Activated CD4-positive, alpha-beta memory T cell treated with anti-CD3 and anti-CD28 coated beads for 36 hours (primary cell): ENCODE measurements around the gene RUFY3. TPM values are rescaled to one million over a fixed set of nuclear protein-coding genes. Genes with fewer than 3 reads are reported as not detected.

Experiments
- CTCF ChIA-PET: fragments of 350-600 bp; sonication (Branson Sonifier 250); formaldehyde crosslinking; loops from one replicate; lab custom pipeline; 2021; ENCODE audit warnings: antibody characterized with exemption, inconsistent platforms; lab: Charles Lee
- POLR2A ChIA-PET: fragments of 350-600 bp; sonication (Branson Sonifier 250); formaldehyde crosslinking; loops from one replicate; lab custom pipeline; 2021; ENCODE audit warnings: antibody characterized with exemption; lab: Charles Lee
- DNase-seq: peaks from one replicate; pipeline ENCODE4 v3.0.0-alpha.2; 2020
- H3K27ac Mint-ChIP-seq: one replicate; pipeline ENCODE4 v1.8.0; 2021; ENCODE audit warnings: mixed read lengths
- H3K27me3 Mint-ChIP-seq: one replicate; pipeline ENCODE4 v1.8.0; 2021; ENCODE audit warnings: mixed read lengths
- H3K36me3 Mint-ChIP-seq: one replicate; pipeline ENCODE4 v1.8.0; 2021; ENCODE audit warnings: mixed read lengths
- H3K4me1 Mint-ChIP-seq: one replicate; pipeline ENCODE4 v1.8.0; 2021; ENCODE audit warnings: low read depth, mixed read lengths
- H3K4me3 Mint-ChIP-seq: one replicate; pipeline ENCODE4 v1.8.0; 2021; ENCODE audit warnings: mild to moderate bottlenecking, mixed read lengths
- H3K9me3 Mint-ChIP-seq: one replicate; pipeline ENCODE4 v1.8.0; 2021; ENCODE audit warnings: mixed read lengths
- intact Hi-C: fragments of 100-400 bp; cut with micrococcal nuclease; formaldehyde crosslinking; loops from one replicate; pipeline ENCODE4 v1.15.1; 2023
- total RNA-seq, 2 experiments: library from RNA; stranded (reverse); gene quantifications; one replicate each; pipeline ENCODE4 v1.2.3, GENCODE V29; 2021

RUFY3 gene
- total RNA-seq, 2 experiments from 2014 or later: 15.8 to 17.2 TPM

- DNase-seq: no peak
- CTCF ChIA-PET: no interaction called here
- Mint-ChIP-seq H3K27ac (no peak overlapping the region), H3K4me1 (no peaks in the 10 kb centered on the region), H3K36me3 (peaks cover 16% of the 10 kb centered on the region), H3K9me3 (no peaks in the 10 kb centered on the region), H3K27me3 (no peaks in the 10 kb centered on the region), H3K4me3 (no peak overlapping the region)
- intact Hi-C loops: no loop called here
- POLR2A ChIA-PET: no interaction called here
These were observed 71.9 kb downstream of the RUFY3 start for GRCh38 chr4:70793626-70794025.

- Mint-ChIP-seq H3K27ac (no peak overlapping the region), H3K9me3 (no peaks in the 10 kb centered on the region), H3K36me3 (peaks cover 6% of the 10 kb centered on the region), H3K4me1 (peaks cover 10% of the 10 kb centered on the region), H3K4me3 (no peak overlapping the region), H3K27me3 (no peaks in the 10 kb centered on the region)
- ChIA-PET POLR2A (interaction anchor here (0.7 to 0.8 kb wide), 2 partner anchors 63 to 67 kb away, joined by 3 to 11 read pairs; no protein-coding TSS in a partner anchor), CTCF (interaction anchor here (0.6 to 0.8 kb wide), 4 partner anchors 28 to 134 kb away, joined by 3 to 4 read pairs (median 4); no protein-coding TSS in a partner anchor)
- intact Hi-C loops: loop anchor here (1.0 to 5.0 kb wide), 5 partner anchors 44 to 113 kb away; partner anchors contain the start of gene UTP3
- peak; percentile 60 for DNase-seq
These were observed 79.6 kb downstream of the RUFY3 start for GRCh38 chr4:70801265-70801809.

DNA sequence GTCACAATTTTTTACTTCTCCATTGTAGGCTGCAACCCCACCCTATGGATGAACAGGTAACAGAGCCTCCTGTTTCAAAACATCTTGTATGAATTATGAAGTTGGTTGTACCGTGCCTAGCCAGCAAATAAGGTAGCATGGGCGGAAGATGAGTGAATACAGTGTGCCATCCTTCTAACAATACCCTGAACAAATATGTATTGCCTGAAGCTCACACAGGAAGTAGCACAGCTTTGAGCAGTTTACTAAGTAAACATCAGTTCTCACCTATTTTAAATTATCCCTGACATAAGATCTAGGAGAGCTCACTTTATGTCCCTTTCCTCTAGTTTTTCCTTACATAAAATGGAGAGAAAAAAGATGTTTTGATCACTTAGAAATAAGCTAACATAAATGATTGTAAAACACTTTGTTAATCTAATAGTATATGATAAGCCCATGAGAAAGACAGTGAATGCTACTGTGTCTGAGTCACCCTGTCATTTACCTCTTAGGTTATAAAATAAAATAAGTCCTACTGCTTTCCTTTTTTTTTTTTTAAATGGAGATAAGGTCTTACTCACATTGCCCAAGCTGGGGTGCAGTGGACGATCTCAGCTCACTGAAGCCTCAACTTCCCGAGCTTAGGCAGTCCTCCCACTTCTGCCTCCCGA is 81.3 kb downstream of the RUFY3 start:
- intact Hi-C loops: loop anchor here (5.0 kb wide), 1 partner anchor 46 kb away; no protein-coding TSS in a partner anchor
- ChIA-PET CTCF (interaction anchor here (0.6 to 0.9 kb wide), 2 partner anchors 151 to 947 kb away, joined by 3 read pairs; no protein-coding TSS in a partner anchor), POLR2A (interaction anchor here (0.9 to 1.0 kb wide), 2 partner anchors 11 to 68 kb away, joined by 3 read pairs; no protein-coding TSS in a partner anchor)
- Mint-ChIP-seq H3K4me3 (no peak overlapping the region), H3K9me3 (no peaks in the 10 kb centered on the region), H3K4me1 (peaks cover 10% of the 10 kb centered on the region), H3K27me3 (no peaks in the 10 kb centered on the region), H3K27ac (no peak overlapping the region), H3K36me3 (peaks cover 2% of the 10 kb centered on the region)
- no peak for DNase-seq

GRCh38 chr4:70808151-70808550 is 86.4 kb downstream of the RUFY3 start:
- Mint-ChIP-seq H3K27me3 (no peaks in the 10 kb centered on the region), H3K36me3 (no peaks in the 10 kb centered on the region), H3K4me3 (no peak overlapping the region), H3K27ac (no peak overlapping the region), H3K4me1 (no peaks in the 10 kb centered on the region), H3K9me3 (no peaks in the 10 kb centered on the region)
- ChIA-PET CTCF (no interaction called here), POLR2A (no interaction called here)
- no peak for DNase-seq
- intact Hi-C loops: no loop called here

- CTCF ChIA-PET: no interaction called here
- Mint-ChIP-seq H3K4me3 (no peak overlapping the region), H3K27me3 (no peaks in the 10 kb centered on the region), H3K27ac (no peak overlapping the region), H3K9me3 (no peaks in the 10 kb centered on the region), H3K36me3 (peaks cover 19% of the 10 kb centered on the region), H3K4me1 (peaks cover 8% of the 10 kb centered on the region)
- POLR2A ChIA-PET: interaction anchor here (1.0 kb wide), 1 partner anchor 13 kb away, joined by 6 read pairs; no protein-coding TSS in a partner anchor
- no peak for DNase-seq
- intact Hi-C loops: no loop called here
These were observed 93.6 kb downstream of the RUFY3 start for GRCh38 chr4:70815370-70815769.

- CTCF ChIA-PET: interaction anchor here (0.6 kb wide), 1 partner anchor 145 kb away, joined by 3 read pairs; no protein-coding TSS in a partner anchor
- no peaks in the 10 kb centered on the region for H3K27me3 Mint-ChIP-seq
- intact Hi-C loops: no loop called here
- peaks cover 24% of the 10 kb centered on the region for H3K36me3 Mint-ChIP-seq
- no peak for DNase-seq
- no peak overlapping the region for H3K27ac Mint-ChIP-seq
- POLR2A ChIA-PET: interaction anchor here (1.1 kb wide), 1 partner anchor 14 kb away, joined by 3 read pairs; no protein-coding TSS in a partner anchor
- H3K4me3 Mint-ChIP-seq: no peak overlapping the region
- H3K4me1 Mint-ChIP-seq: peaks cover 8% of the 10 kb centered on the region
- H3K9me3 Mint-ChIP-seq: no peaks in the 10 kb centered on the region
These were observed 95.1 kb downstream of the RUFY3 start for GRCh38 chr4:70816894-70817293.

DNA sequence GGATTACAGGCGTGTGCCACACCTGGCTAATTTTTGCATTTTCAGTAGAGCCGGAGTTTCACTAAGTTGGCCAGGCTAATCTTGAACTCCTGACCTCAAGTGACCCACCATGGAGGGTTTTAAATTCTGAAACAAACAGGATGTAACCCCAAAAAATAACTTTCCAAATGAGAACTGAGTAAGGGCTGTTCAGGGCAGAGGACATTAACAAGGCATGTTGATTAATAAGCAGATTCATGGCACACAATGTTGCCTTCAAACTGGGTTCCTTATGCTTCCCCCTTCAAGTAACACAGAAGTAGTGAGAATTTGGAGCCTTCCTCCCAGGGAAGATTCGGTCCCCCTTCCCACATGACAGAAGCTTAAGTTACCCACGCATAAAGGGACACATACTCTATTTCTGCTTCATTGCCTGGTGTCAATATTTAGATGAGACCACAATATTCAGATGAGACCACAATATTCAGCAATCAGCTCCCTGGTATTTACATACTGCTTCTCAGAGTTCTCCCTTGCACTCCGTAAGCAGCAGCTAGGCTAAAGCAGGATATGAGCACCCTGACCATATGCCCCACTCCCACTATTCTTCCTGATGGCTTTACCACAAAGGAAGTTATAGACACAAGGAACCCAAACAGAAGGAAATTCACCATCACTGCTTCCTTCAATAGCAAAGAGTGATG is 96.5 kb downstream of the RUFY3 start:
- no peak overlapping the region for H3K4me3 Mint-ChIP-seq
- DNase-seq: no peak
- CTCF ChIA-PET: interaction anchor here (1.3 kb wide), 1 partner anchor 367 kb away, joined by 4 read pairs; no protein-coding TSS in a partner anchor
- intact Hi-C loops: no loop called here
- peaks cover 30% of the 10 kb centered on the region for H3K36me3 Mint-ChIP-seq
- POLR2A ChIA-PET: no interaction called here
- H3K27me3 Mint-ChIP-seq: no peaks in the 10 kb centered on the region
- H3K27ac Mint-ChIP-seq: peak overlapping the region; percentile 3
- H3K9me3 Mint-ChIP-seq: no peaks in the 10 kb centered on the region
- peaks cover 8% of the 10 kb centered on the region for H3K4me1 Mint-ChIP-seq

DNA sequence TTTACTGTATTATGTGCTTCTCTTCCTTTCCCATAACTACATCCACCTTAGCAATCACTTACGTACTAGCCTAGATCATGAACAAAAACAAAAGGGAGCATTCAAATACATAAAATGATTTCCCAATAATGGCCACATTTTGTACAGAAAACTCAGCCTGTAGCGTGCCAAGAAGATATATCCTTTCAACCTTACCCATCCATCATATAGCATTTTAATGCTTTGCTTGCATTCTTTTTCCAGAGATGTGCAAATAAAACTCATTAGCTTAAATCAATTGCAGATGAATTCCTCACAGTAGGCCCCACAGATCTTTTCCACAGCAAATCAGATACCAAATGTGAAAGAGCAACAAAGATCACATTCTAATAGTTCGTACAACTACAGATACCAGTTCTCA is 97.2 kb downstream of the RUFY3 start:
- H3K4me3 Mint-ChIP-seq: no peak overlapping the region
- CTCF ChIA-PET: interaction anchor here (1.0 to 1.3 kb wide), 2 partner anchors 83 to 366 kb away, joined by 3 to 4 read pairs; no protein-coding TSS in a partner anchor
- H3K4me1 Mint-ChIP-seq: peaks cover 8% of the 10 kb centered on the region
- peak overlapping the region; percentile 3 for H3K27ac Mint-ChIP-seq
- peaks cover 32% of the 10 kb centered on the region for H3K36me3 Mint-ChIP-seq
- DNase-seq: no peak
- no peaks in the 10 kb centered on the region for H3K27me3 Mint-ChIP-seq
- intact Hi-C loops: no loop called here
- no peaks in the 10 kb centered on the region for H3K9me3 Mint-ChIP-seq
- POLR2A ChIA-PET: no interaction called here

DNA sequence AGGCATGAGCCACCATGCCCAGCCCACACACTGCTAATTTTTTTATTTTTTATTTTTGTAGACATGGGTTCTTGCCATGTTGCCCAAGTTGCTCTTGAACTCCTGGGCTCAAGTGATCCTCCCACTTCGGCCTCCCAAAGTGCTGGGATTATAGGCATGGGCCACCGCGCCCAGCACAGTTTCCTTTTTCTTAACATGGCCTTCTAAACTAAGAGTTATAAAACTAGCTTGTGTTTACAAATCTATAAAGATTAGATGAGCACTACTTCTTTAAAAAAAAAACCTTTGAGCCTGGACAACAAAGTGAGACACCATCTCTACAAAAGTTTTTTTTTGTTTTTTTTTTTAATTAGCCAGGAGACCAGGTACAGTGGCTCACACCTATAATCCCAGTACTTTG is 107.3 kb downstream of the RUFY3 start:
- intact Hi-C loops: no loop called here
- H3K27me3 Mint-ChIP-seq: no peaks in the 10 kb centered on the region
- H3K4me3 Mint-ChIP-seq: no peak overlapping the region
- DNase-seq: no peak
- ChIA-PET POLR2A (interaction anchor here (0.7 to 1.3 kb wide), 2 partner anchors 9 to 13 kb away, joined by 6 read pairs; no protein-coding TSS in a partner anchor), CTCF (interaction anchor here (0.6 to 0.7 kb wide), 2 partner anchors 9 to 179 kb away, joined by 3 to 6 read pairs; no protein-coding TSS in a partner anchor)
- H3K36me3 Mint-ChIP-seq: peaks cover 58% of the 10 kb centered on the region
- H3K4me1 Mint-ChIP-seq: peaks cover 8% of the 10 kb centered on the region
- no peaks in the 10 kb centered on the region for H3K9me3 Mint-ChIP-seq
- H3K27ac Mint-ChIP-seq: no peak overlapping the region

DNA sequence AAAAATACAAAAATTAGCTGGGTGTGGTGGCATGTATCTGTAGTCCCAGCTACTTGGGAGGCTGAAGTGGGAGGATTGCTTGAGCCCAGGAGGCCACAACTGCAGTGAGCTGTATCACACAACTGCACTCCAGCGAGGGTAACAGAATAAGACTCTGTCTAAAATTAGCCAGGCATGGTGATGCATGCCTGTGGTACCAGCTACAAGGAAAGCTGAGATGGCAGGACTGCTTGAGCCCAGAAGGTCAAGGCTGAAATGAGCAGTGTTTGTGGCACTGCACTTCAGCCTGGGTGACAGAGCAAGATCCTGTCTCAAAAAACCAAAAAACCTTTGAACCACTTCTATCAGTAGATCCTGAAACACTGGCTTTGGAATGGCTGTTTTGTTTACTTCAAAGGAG is 107.7 kb downstream of the RUFY3 start:
- Mint-ChIP-seq H3K27me3 (no peaks in the 10 kb centered on the region), H3K27ac (no peak overlapping the region), H3K4me3 (no peak overlapping the region), H3K9me3 (no peaks in the 10 kb centered on the region), H3K36me3 (peaks cover 56% of the 10 kb centered on the region), H3K4me1 (peaks cover 8% of the 10 kb centered on the region)
- intact Hi-C loops: no loop called here
- ChIA-PET CTCF (interaction anchor here (0.6 kb wide), 1 partner anchor 9 kb away, joined by 3 read pairs; no protein-coding TSS in a partner anchor), POLR2A (no interaction called here)
- no peak for DNase-seq

GRCh38 chr4:70830054-70830453 is 108.3 kb downstream of the RUFY3 start:
- intact Hi-C loops: no loop called here
- no peak for DNase-seq
- Mint-ChIP-seq H3K27me3 (no peaks in the 10 kb centered on the region), H3K4me3 (no peak overlapping the region), H3K4me1 (peaks cover 11% of the 10 kb centered on the region), H3K9me3 (no peaks in the 10 kb centered on the region), H3K27ac (no peak overlapping the region), H3K36me3 (peaks cover 55% of the 10 kb centered on the region)
- POLR2A ChIA-PET: interaction anchor here (0.9 kb wide), 1 partner anchor 14 kb away, joined by 3 read pairs; no protein-coding TSS in a partner anchor
- CTCF ChIA-PET: no interaction called here

- Mint-ChIP-seq H3K4me3 (no peak overlapping the region), H3K27ac (no peak overlapping the region), H3K27me3 (no peaks in the 10 kb centered on the region), H3K36me3 (peaks cover 46% of the 10 kb centered on the region), H3K9me3 (no peaks in the 10 kb centered on the region), H3K4me1 (peaks cover 14% of the 10 kb centered on the region)
- DNase-seq: no peak
- intact Hi-C loops: no loop called here
- ChIA-PET CTCF (no interaction called here), POLR2A (no interaction called here)
These were observed 109.5 kb downstream of the RUFY3 start for GRCh38 chr4:70831293-70831692.
